Fibroblast of the aortic adventitia (primary cell): ENCODE results near the gene LYZL6. TPM values are rescaled to one million over a fixed set of nuclear protein-coding genes. Genes with fewer than 3 reads are reported as not detected.

ENCODE experiments used
- DNase-seq: peaks from one replicate; pipeline ENCODE4 v3.0.0-alpha.2; 2010; ENCODE audit warnings: low read depth
- H3K4me3 ChIP-seq: 2 replicates; pipeline ENCODE4 v1.5.1; 2011; ENCODE audit warnings: low read depth, mild to moderate bottlenecking, control low read depth, low read length, moderate library complexity
- total RNA-seq: library from RNA; depleted of rRNA; stranded (reverse); fragments of >200 nt; gene quantifications from 2 replicates; pipeline ENCODE4 v1.2.3, GENCODE V29; 2012; ENCODE audit warnings: low replicate concordance
- TF ChIP-seq, protein P1 (sequence below): IDR thresholded peaks from 2 replicates; pipeline ENCODE4 v1.5.1; 2011; ENCODE audit warnings: mild to moderate bottlenecking, low read length, control low read depth, inconsistent platforms; ENCODE audit not compliant: insufficient read depth

LYZL6 gene
- total RNA-seq, 1 donor = not detected

DNA sequence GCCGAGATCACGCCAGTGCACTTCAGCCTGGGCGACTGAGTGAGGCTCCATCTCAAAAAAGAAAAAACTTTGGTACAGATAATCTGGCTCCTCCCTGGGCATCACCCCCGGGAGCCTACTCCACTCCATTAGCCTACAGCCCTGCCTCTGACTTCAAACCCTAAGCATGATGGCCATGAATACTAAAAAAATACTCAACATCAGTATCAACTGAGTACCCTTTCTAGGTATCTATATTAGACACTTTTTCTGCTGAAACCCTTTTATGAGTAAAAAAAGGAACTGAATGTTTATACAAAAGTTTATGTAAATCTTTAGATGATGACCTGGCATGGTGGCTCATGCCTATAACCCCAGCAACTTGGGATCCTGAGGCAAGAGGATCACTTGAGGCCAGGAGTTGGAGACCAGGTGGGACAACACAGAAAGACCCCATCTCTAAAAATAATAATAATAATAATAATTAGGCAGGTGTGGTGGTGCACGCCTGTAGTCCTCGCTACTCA, 19.9 kb downstream of the LYZL6 start:
- no peak for DNase-seq
- no peak overlapping the region for H3K4me3 ChIP-seq
- TF ChIP-seq, protein P1, sequence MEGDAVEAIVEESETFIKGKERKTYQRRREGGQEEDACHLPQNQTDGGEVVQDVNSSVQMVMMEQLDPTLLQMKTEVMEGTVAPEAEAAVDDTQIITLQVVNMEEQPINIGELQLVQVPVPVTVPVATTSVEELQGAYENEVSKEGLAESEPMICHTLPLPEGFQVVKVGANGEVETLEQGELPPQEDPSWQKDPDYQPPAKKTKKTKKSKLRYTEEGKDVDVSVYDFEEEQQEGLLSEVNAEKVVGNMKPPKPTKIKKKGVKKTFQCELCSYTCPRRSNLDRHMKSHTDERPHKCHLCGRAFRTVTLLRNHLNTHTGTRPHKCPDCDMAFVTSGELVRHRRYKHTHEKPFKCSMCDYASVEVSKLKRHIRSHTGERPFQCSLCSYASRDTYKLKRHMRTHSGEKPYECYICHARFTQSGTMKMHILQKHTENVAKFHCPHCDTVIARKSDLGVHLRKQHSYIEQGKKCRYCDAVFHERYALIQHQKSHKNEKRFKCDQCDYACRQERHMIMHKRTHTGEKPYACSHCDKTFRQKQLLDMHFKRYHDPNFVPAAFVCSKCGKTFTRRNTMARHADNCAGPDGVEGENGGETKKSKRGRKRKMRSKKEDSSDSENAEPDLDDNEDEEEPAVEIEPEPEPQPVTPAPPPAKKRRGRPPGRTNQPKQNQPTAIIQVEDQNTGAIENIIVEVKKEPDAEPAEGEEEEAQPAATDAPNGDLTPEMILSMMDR = no peak

- no peak for DNase-seq
- no peak overlapping the region for H3K4me3 ChIP-seq
- TF ChIP-seq, protein P1 = no peak
Measured at GRCh38 chr17:35920229-35920628, 23.3 kb downstream of the LYZL6 start.

GRCh38 chr17:35918665-35919064, 24.8 kb downstream of the LYZL6 start:
- DNase-seq = no peak
- no peak overlapping the region for H3K4me3 ChIP-seq
- TF ChIP-seq, protein P1 = no peak

DNA sequence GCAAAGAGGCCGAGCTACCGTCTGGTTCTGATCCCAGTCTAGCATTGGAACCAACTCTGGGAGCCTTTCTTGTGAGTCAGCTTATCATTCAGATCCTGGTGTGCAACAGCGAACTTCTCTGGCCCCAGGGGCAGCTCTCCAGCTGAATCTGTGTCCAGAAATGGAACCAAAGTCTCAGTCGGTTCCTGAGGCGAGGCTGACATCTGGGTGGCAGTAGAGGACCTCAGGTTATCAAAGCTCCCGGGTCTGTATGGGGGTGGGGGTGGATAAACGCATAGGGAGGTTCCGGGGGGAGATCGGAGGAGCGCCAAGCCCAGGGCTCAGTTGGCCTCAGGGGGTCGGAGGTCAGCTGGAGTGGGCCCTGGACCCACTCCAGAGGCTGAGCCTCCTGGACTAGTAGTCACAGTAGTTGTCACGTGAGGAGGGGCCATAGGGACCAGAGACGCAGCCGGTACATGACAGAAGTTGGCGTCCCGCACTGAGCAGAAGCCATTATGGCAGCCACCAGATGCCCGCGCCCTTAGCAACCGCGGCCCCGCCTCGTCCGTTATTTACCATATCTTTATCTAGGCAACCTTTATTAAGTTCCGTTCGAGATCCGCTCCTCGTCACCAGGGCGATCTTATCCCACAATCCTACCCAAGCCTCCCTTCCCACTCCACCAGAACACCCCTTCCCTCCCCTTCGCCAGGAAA, 25.8 kb downstream of the LYZL6 start:
- DNase-seq = no peak
- TF ChIP-seq, protein P1 = no peak
- no peak overlapping the region for H3K4me3 ChIP-seq

GRCh38 chr17:35915153-35915964, 28.2 kb downstream of the LYZL6 start:
- TF ChIP-seq, protein P1 = no peak
- no peak overlapping the region for H3K4me3 ChIP-seq
- DNase-seq = no peak

- H3K4me3 ChIP-seq = no peak overlapping the region
Measured at GRCh38 chr17:35914354-35914753, 29.2 kb downstream of the LYZL6 start.

More at GRCh38 chr17:35914354-35914753, 29.2 kb downstream of the LYZL6 start:
- no peak for DNase-seq
- TF ChIP-seq, protein P1 = no peak
